HG02642 (cell line): ENCODE results near the gene OPN5.
"Not testable (repeated sequence)": the region's sequence is repeated elsewhere in the genome, so short reads cannot be mapped to it uniquely, and the experiment has no call there.

Experiments used
- ATAC-seq: cut with Tn5 transposase; IDR thresholded peaks from one replicate; pipeline ENCODE4 v1.9.1; 2021; ENCODE audit warnings: mild to moderate bottlenecking; ENCODE audit not compliant: unreplicated experiment, poor library complexity

Gene OPN5

GRCh38 chr6:47781732-47782131 lies at the start of gene OPN5:
TSS of gene OPN5 (plus strand) at chr6:47782032. CDS start at chr6:47782067, 35 bp downstream.
- ATAC-seq = no peak

GRCh38 chr6:47733879-47734558 lies 47.8 kb upstream of the OPN5 start:
- peak; percentile 75 for ATAC-seq

- ATAC-seq = no peak
Measured at GRCh38 chr6:47734831-47735481, 46.9 kb upstream of the OPN5 start.

- no peak for ATAC-seq
Measured at GRCh38 chr6:47736083-47736700, 45.6 kb upstream of the OPN5 start.

GRCh38 chr6:47737406-47737805 lies 44.4 kb upstream of the OPN5 start:
- ATAC-seq = no peak

GRCh38 chr6:47740714-47741113 lies 41.1 kb upstream of the OPN5 start:
- no peak for ATAC-seq

- peak; percentile 63 for ATAC-seq
Measured at GRCh38 chr6:47741807-47742206, 40.0 kb upstream of the OPN5 start.

GRCh38 chr6:47743744-47744143 lies 38.1 kb upstream of the OPN5 start:
- no peak for ATAC-seq

GRCh38 chr6:47745269-47745668 lies 36.6 kb upstream of the OPN5 start:
- not testable (repeated sequence) for ATAC-seq

GRCh38 chr6:47749757-47750156 lies 32.1 kb upstream of the OPN5 start:
- ATAC-seq = no peak

GRCh38 chr6:47752801-47753200 lies 29.0 kb upstream of the OPN5 start:
- ATAC-seq = no peak

- ATAC-seq = no peak
Measured at GRCh38 chr6:47759364-47759763, 22.5 kb upstream of the OPN5 start.

- no peak for ATAC-seq
Measured at GRCh38 chr6:47762502-47762901, 19.3 kb upstream of the OPN5 start.

GRCh38 chr6:47766445-47766844 lies 15.4 kb upstream of the OPN5 start:
- no peak for ATAC-seq

GRCh38 chr6:47767102-47767501 lies 14.7 kb upstream of the OPN5 start:
- ATAC-seq = no peak

GRCh38 chr6:47769982-47770381 lies 11.8 kb upstream of the OPN5 start:
- no peak for ATAC-seq

- ATAC-seq = no peak
Measured at GRCh38 chr6:47772359-47772758, 9.5 kb upstream of the OPN5 start.

GRCh38 chr6:47773005-47773404 lies 8.8 kb upstream of the OPN5 start:
- no peak for ATAC-seq

GRCh38 chr6:47780510-47781356 lies 1.1 kb upstream of the OPN5 start:
- ATAC-seq = peak; percentile 85

GRCh38 chr6:47785182-47785581 lies 3.4 kb downstream of the OPN5 start:
- ATAC-seq = no peak
